GM12892 (cell line): Measurements from ENCODE around the gene ECE1.

Experiments
- DNase-seq: peaks from one replicate; pipeline ENCODE4 v3.0.0; 2011; ENCODE audit not compliant: insufficient read length
- FAIRE-seq: peaks from 2 replicates; lab custom pipeline; 2011; peaks lifted over from hg19 to GRCh38; lab: Jason Lieb, UNC
- POLR2A ChIP-seq: IDR thresholded peaks from 2 replicates; pipeline ENCODE4 v1.6.1; 2011; ENCODE audit warnings: low read depth, low read length, control low read depth
- POLR2AphosphoS5 ChIP-seq: IDR thresholded peaks from 2 replicates; pipeline ENCODE4 v1.6.1; 2011; ENCODE audit warnings: low read depth, low read length, control low read depth
- TAF1 ChIP-seq: IDR thresholded peaks from 2 replicates; pipeline ENCODE4 v1.6.1; 2011; ENCODE audit warnings: low read depth, mild to moderate bottlenecking, control low read depth, low read length, borderline replicate concordance

The ECE1 gene

GRCh38 chr1:21259316-21260076 lies 30.8 kb downstream of the ECE1 start:
- no peak for FAIRE-seq
- no peak for TF ChIP-seq TAF1

GRCh38 chr1:21258331-21259134 lies 31.7 kb downstream of the ECE1 start:
- DNase-seq = no peak
- TF ChIP-seq POLR2AphosphoS5 (no peak), POLR2A (no peak), TAF1 (no peak)

More at GRCh38 chr1:21259316-21260076, 30.8 kb downstream of the ECE1 start:
- no peak for DNase-seq

GRCh38 chr1:21257431-21258135 lies 32.7 kb downstream of the ECE1 start:
- no peak for FAIRE-seq
- TF ChIP-seq TAF1 (no peak), POLR2AphosphoS5 (no peak), POLR2A (no peak)
- DNase-seq = no peak

More at GRCh38 chr1:21258331-21259134, 31.7 kb downstream of the ECE1 start:
- no peak for FAIRE-seq

- no peak for FAIRE-seq
- TF ChIP-seq POLR2AphosphoS5 (no peak), POLR2A (no peak), TAF1 (no peak)
- no peak for DNase-seq
These were observed 33.5 kb downstream of the ECE1 start for GRCh38 chr1:21256776-21257175.

- no peak for DNase-seq
- FAIRE-seq = no peak
- TF ChIP-seq POLR2AphosphoS5 (no peak), POLR2A (no peak), TAF1 (no peak)
These were observed 34.3 kb downstream of the ECE1 start for GRCh38 chr1:21255943-21256320.

GRCh38 chr1:21255284-21255942 lies 34.9 kb downstream of the ECE1 start:
- FAIRE-seq = peak; percentile 92

GRCh38 chr1:21254335-21254951 lies 35.8 kb downstream of the ECE1 start:
- DNase-seq = no peak
- TF ChIP-seq POLR2A (no peak), TAF1 (no peak), POLR2AphosphoS5 (no peak)
- FAIRE-seq = no peak

More at GRCh38 chr1:21255284-21255942, 34.9 kb downstream of the ECE1 start:
- peak; percentile 71 for DNase-seq
- no peak for TF ChIP-seq POLR2A
- no peak for TF ChIP-seq TAF1

- DNase-seq (no peak), FAIRE-seq (no peak)
- TF ChIP-seq POLR2A (no peak), POLR2AphosphoS5 (no peak), TAF1 (no peak)
These were observed 38.3 kb downstream of the ECE1 start for GRCh38 chr1:21251773-21252471.

GRCh38 chr1:21249940-21250493 lies 40.2 kb downstream of the ECE1 start:
- FAIRE-seq (no peak), DNase-seq (no peak)
- TF ChIP-seq POLR2AphosphoS5 (no peak), TAF1 (no peak), POLR2A (no peak)
